Astrocyte of the cerebellum (primary cell): ENCODE data around the gene MYLK2.

ENCODE experiments used
- DNase-seq: peaks from one replicate; pipeline ENCODE4 v3.0.0-alpha.2; 2011; ENCODE audit warnings: low read depth
- H3K4me3 ChIP-seq: 2 replicates; pipeline ENCODE4 v1.5.1; 2011; ENCODE audit warnings: mild to moderate bottlenecking, low read depth, low read length, moderate library complexity
- CTCF ChIP-seq: IDR thresholded peaks from 2 replicates; pipeline ENCODE4 v1.5.1; 2012; ENCODE audit warnings: low read length, low read depth, moderate library complexity, mild to moderate bottlenecking; ENCODE audit errors: missing control alignments
- in situ Hi-C: cut with HindIII; loops from 2 replicates; pipeline ENCODE4 v1.10.0; 2017; ENCODE audit warnings: low sequenced_read_pairs

The MYLK2 gene

GRCh38 chr20:31803552-31804291 is 15.4 kb upstream of the MYLK2 start:
- no peak for TF ChIP-seq CTCF
- in situ Hi-C loops, result no loop called here
- no peak for DNase-seq
- H3K4me3 ChIP-seq, result no peak overlapping the region

- no peak for DNase-seq
- H3K4me3 ChIP-seq, result no peak overlapping the region
- in situ Hi-C loops, result no loop called here
- no peak for TF ChIP-seq CTCF
These were observed 12.4 kb upstream of the MYLK2 start for GRCh38 chr20:31806564-31807355.

- H3K4me3 ChIP-seq, result no peak overlapping the region
- no peak for DNase-seq
- in situ Hi-C loops, result no loop called here
- TF ChIP-seq CTCF, result no peak
These were observed 10.7 kb upstream of the MYLK2 start for GRCh38 chr20:31808481-31808880.

GRCh38 chr20:31809661-31810060 is 9.5 kb upstream of the MYLK2 start:
- H3K4me3 ChIP-seq, result no peak overlapping the region
- TF ChIP-seq CTCF, result no peak
- DNase-seq, result no peak
- in situ Hi-C loops, result loop anchor here (5.0 kb wide), 1 partner anchor 52 kb away; no protein-coding TSS in a partner anchor

- H3K4me3 ChIP-seq, result no peak overlapping the region
- no peak for TF ChIP-seq CTCF
- no peak for DNase-seq
- in situ Hi-C loops, result loop anchor here (5.0 kb wide), 1 partner anchor 54 kb away; no protein-coding TSS in a partner anchor
These were observed 8.0 kb upstream of the MYLK2 start for GRCh38 chr20:31811198-31811597.

GRCh38 chr20:31811796-31812728 is 7.1 kb upstream of the MYLK2 start:
- H3K4me3 ChIP-seq, result no peak overlapping the region
- in situ Hi-C loops, result loop anchor here (5.0 kb wide), 1 partner anchor 55 kb away; no protein-coding TSS in a partner anchor
- no peak for TF ChIP-seq CTCF
- DNase-seq, result peak; percentile 93
